HEK293 (cell line): ENCODE results near the gene BTBD8.
A peak's percentile ranks its signal among the peaks of the same experiment; 100 is the strongest.

Experiments used
- CTCF ChIA-PET: fragments of 350-600 bp; formaldehyde crosslinking; extraction: SDS; loops from one replicate; lab custom pipeline; 2021; ENCODE audit warnings: antibody characterized with exemption; lab: Yijun Ruan, JAX
- POLR2A ChIA-PET: fragments of 300-600 bp; formaldehyde crosslinking; extraction: SDS; loops from one replicate; lab custom pipeline; 2020; ENCODE audit warnings: antibody characterized with exemption, inconsistent platforms; lab: Yijun Ruan, JAX
- H3K27ac ChIP-seq: fragments of 200-500 bp; sonication (Bioruptor generic); 2 replicates; pipeline ENCODE4 v1.5.1; 2014; ENCODE audit warnings: low read depth, low read length, control low read depth, inconsistent platforms; ENCODE audit errors: extremely low read depth
- H3K36me3 ChIP-seq, 2 experiments: fragments of 200-500 bp in 1 of 2; sonication (Bioruptor generic) in 1 of 2; 1 replicate in 1 of 2; 2 replicates in 1 of 2; pipeline ENCODE4 v1.5.1; 2014 to 2017; ENCODE audit warnings: inconsistent platforms in 2 of 2, low read length in 2 of 2; ENCODE audit not compliant: control insufficient read depth in 2 of 2, insufficient read depth in 1 of 2
- H3K4me1 ChIP-seq: fragments of 200-500 bp; sonication (Bioruptor generic); 2 replicates; pipeline ENCODE4 v1.5.1; 2014; ENCODE audit warnings: mild to moderate bottlenecking, low read length, inconsistent platforms; ENCODE audit not compliant: control insufficient read depth, insufficient read depth
- H3K4me3 ChIP-seq: 2 replicates; pipeline ENCODE4 v1.5.1; 2011; ENCODE audit warnings: low read depth, mild to moderate bottlenecking, control low read depth, low read length, moderate library complexity
- H3K9me3 ChIP-seq: fragments of 200-500 bp; sonication (Bioruptor generic); 2 replicates; pipeline ENCODE4 v1.5.1; 2014; ENCODE audit warnings: low read depth, low read length, inconsistent platforms; ENCODE audit not compliant: control insufficient read depth, insufficient read depth
- GLI2 ChIP-seq: fragments of 450-650 bp; formaldehyde crosslinking; IDR thresholded peaks from 2 replicates; pipeline ENCODE4; 2017; ENCODE audit warnings: missing biosample characterization, missing genetic modification characterization, low read depth, borderline replicate concordance
- HOXC10 ChIP-seq: sonication (generic); formaldehyde crosslinking; IDR thresholded peaks from 2 replicates; pipeline ENCODE4 v1.8.1; 2023; ENCODE audit warnings: mild to moderate bottlenecking, missing genetic modification reagents
- IKZF3 ChIP-seq: fragments of 450-650 bp; IDR thresholded peaks from 2 replicates; pipeline ENCODE4 v1.5.0; 2018; ENCODE audit warnings: missing biosample characterization, mild to moderate bottlenecking, missing genetic modification characterization, moderate library complexity
- SALL2 ChIP-seq: fragments of 450-650 bp; formaldehyde crosslinking; IDR thresholded peaks from 2 replicates; pipeline ENCODE4 v1.5.0; 2017; ENCODE audit warnings: missing biosample characterization, mild to moderate bottlenecking, missing genetic modification characterization, borderline replicate concordance
- SETDB1 ChIP-seq: IDR thresholded peaks from one replicate; pipeline ENCODE4 v1.6.1; 2017; ENCODE audit warnings: mild to moderate bottlenecking, low read length, moderate library complexity, mixed read lengths; ENCODE audit not compliant: insufficient read length
- ZNF138 ChIP-seq: fragments of 450-650 bp; formaldehyde crosslinking; IDR thresholded peaks from 2 replicates; pipeline ENCODE4 v1.5.1; 2016; ENCODE audit warnings: missing biosample characterization, missing genetic modification characterization, borderline replicate concordance
- ZNF155 ChIP-seq: fragments of 450-650 bp; formaldehyde crosslinking; IDR thresholded peaks from 2 replicates; pipeline ENCODE4 v1.5.1; 2016; ENCODE audit warnings: missing biosample characterization, missing genetic modification characterization
- ZNF174 ChIP-seq: fragments of 450-650 bp; formaldehyde crosslinking; IDR thresholded peaks from 2 replicates; pipeline ENCODE4 v1.5.0; 2017; ENCODE audit warnings: missing biosample characterization, mild to moderate bottlenecking, missing genetic modification characterization
- ZNF211 ChIP-seq: fragments of 450-650 bp; formaldehyde crosslinking; IDR thresholded peaks from 2 replicates; pipeline ENCODE4 v1.5.1; 2016; ENCODE audit warnings: low read depth, missing biosample characterization, missing genetic modification characterization
- ZNF266 ChIP-seq: fragments of 450-650 bp; formaldehyde crosslinking; IDR thresholded peaks from 2 replicates; pipeline ENCODE4 v1.5.1; 2016; ENCODE audit warnings: missing biosample characterization, missing genetic modification characterization, low read depth
- ZNF341 ChIP-seq: fragments of 450-650 bp; formaldehyde crosslinking; IDR thresholded peaks from 2 replicates; pipeline ENCODE4; 2016; ENCODE audit warnings: low read depth, missing biosample characterization, missing genetic modification characterization
- ZNF391 ChIP-seq: fragments of 450-650 bp; formaldehyde crosslinking; IDR thresholded peaks from 2 replicates; pipeline ENCODE4 v1.5.1; 2016; ENCODE audit warnings: low read depth, missing biosample characterization, missing genetic modification characterization, borderline replicate concordance
- ZNF404 ChIP-seq: fragments of 450-650 bp; formaldehyde crosslinking; IDR thresholded peaks from 2 replicates; pipeline ENCODE4 v1.5.1; 2017; ENCODE audit warnings: missing biosample characterization, missing genetic modification characterization
- ZNF426 ChIP-seq: fragments of 450-650 bp; formaldehyde crosslinking; IDR thresholded peaks from 2 replicates; pipeline ENCODE4 v1.5.1; 2017; ENCODE audit warnings: missing biosample characterization, missing genetic modification characterization, mild to moderate bottlenecking, inconsistent platforms, moderate library complexity
- ZNF433 ChIP-seq: fragments of 450-650 bp; formaldehyde crosslinking; IDR thresholded peaks from 2 replicates; pipeline ENCODE4 v1.5.1; 2016; ENCODE audit warnings: missing biosample characterization, missing genetic modification characterization, low read depth
- ZNF501 ChIP-seq: fragments of 450-650 bp; formaldehyde crosslinking; IDR thresholded peaks from 2 replicates; pipeline ENCODE4 v1.5.1; 2016; ENCODE audit warnings: missing biosample characterization, missing genetic modification characterization
- ZNF521 ChIP-seq: fragments of 450-650 bp; formaldehyde crosslinking; IDR thresholded peaks from 2 replicates; pipeline ENCODE4 v1.5.1; 2017; ENCODE audit warnings: missing biosample characterization, mild to moderate bottlenecking, missing genetic modification characterization
- ZNF558 ChIP-seq: fragments of 450-650 bp; formaldehyde crosslinking; IDR thresholded peaks from 2 replicates; pipeline ENCODE4 v1.5.1; 2016; ENCODE audit warnings: missing biosample characterization, missing genetic modification characterization
- ZNF571 ChIP-seq: fragments of 450-650 bp; formaldehyde crosslinking; IDR thresholded peaks from 2 replicates; pipeline ENCODE4 v1.5.0; 2017; ENCODE audit warnings: missing biosample characterization, missing genetic modification characterization
- ZNF600 ChIP-seq: fragments of 450-650 bp; formaldehyde crosslinking; IDR thresholded peaks from 2 replicates; pipeline ENCODE4 v1.5.1; 2016; ENCODE audit warnings: missing biosample characterization, missing genetic modification characterization
- ZNF791 ChIP-seq: fragments of 450-650 bp; formaldehyde crosslinking; IDR thresholded peaks from 2 replicates; pipeline ENCODE4 v1.5.1; 2016; ENCODE audit warnings: missing biosample characterization, missing genetic modification characterization
- TF ChIP-seq, protein P1 (sequence below): fragments of 450-650 bp; formaldehyde crosslinking; IDR thresholded peaks from 2 replicates; pipeline ENCODE4 v1.5.1; 2016; ENCODE audit warnings: missing biosample characterization, missing genetic modification characterization
- TF ChIP-seq, protein P2 (sequence below): fragments of 450-650 bp; formaldehyde crosslinking; IDR thresholded peaks from 2 replicates; pipeline ENCODE4 v1.5.1; 2016; ENCODE audit warnings: missing biosample characterization, missing genetic modification characterization
- TF ChIP-seq, protein P3 (sequence below): fragments of 450-650 bp; formaldehyde crosslinking; IDR thresholded peaks from 2 replicates; pipeline ENCODE4 v1.5.1; 2016; ENCODE audit warnings: missing biosample characterization, missing genetic modification characterization
- TF ChIP-seq, protein P4 (sequence below): fragments of 450-650 bp; formaldehyde crosslinking; IDR thresholded peaks from 2 replicates; pipeline ENCODE4 v1.5.1; 2016; ENCODE audit warnings: missing biosample characterization, missing genetic modification characterization

The BTBD8 gene

DNA sequence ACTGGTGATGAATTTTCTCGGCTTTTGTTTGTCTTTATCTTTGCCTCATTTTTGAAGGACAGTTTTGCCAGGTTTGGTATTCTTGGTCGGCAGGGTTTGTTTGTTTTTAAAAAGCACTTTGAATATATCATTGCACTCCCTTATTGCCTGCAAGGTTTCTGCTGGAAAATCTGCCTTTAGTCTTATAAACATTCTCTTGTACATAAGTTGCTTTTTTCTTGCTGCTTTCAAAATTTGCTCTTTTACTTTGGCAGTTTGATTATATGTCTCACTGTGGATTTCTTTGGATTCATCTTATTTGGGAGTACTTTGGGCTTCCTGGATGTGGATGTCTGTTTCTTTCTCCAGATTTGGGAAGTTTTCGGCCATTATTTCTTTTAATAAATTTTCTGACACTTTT lies 79.4 kb downstream of the BTBD8 start:
- no peaks in the 10 kb centered on the region for H3K9me3 ChIP-seq
- H3K27ac ChIP-seq, result no peak overlapping the region
- peaks cover 0 to 4% of the 10 kb centered on the region in 2 experiments; a peak in 1 of 3 replicates for H3K36me3 ChIP-seq
- H3K4me3 ChIP-seq, result no peak overlapping the region
- ChIA-PET CTCF (no interaction called here), POLR2A (no interaction called here)
- TF ChIP-seq ZNF174 (tag by site-specific recombination), result no peak
- TF ChIP-seq SALL2 (tag by site-specific recombination), result no peak
- no peak for TF ChIP-seq ZNF571 (tag by site-specific recombination)
- TF ChIP-seq ZNF501 (tag by site-specific recombination), result no peak
- TF ChIP-seq ZNF791 (tag by site-specific recombination), result peak; percentile 94
- no peak for TF ChIP-seq ZNF155 (tag by site-specific recombination)
- TF ChIP-seq ZNF404 (tag by site-specific recombination), result no peak
- TF ChIP-seq ZNF138 (tag by site-specific recombination), result no peak
- TF ChIP-seq, protein P1, sequence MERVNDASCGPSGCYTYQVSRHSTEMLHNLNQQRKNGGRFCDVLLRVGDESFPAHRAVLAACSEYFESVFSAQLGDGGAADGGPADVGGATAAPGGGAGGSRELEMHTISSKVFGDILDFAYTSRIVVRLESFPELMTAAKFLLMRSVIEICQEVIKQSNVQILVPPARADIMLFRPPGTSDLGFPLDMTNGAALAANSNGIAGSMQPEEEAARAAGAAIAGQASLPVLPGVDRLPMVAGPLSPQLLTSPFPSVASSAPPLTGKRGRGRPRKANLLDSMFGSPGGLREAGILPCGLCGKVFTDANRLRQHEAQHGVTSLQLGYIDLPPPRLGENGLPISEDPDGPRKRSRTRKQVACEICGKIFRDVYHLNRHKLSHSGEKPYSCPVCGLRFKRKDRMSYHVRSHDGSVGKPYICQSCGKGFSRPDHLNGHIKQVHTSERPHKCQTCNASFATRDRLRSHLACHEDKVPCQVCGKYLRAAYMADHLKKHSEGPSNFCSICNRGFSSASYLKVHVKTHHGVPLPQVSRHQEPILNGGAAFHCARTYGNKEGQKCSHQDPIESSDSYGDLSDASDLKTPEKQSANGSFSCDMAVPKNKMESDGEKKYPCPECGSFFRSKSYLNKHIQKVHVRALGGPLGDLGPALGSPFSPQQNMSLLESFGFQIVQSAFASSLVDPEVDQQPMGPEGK (tag by site-specific recombination), result no peak
- no peak for TF ChIP-seq ZNF521
- no peak for TF ChIP-seq ZNF211 (tag by site-specific recombination)
- TF ChIP-seq SETDB1, result peak; percentile 66
- H3K4me1 ChIP-seq, result no peaks in the 10 kb centered on the region

DNA sequence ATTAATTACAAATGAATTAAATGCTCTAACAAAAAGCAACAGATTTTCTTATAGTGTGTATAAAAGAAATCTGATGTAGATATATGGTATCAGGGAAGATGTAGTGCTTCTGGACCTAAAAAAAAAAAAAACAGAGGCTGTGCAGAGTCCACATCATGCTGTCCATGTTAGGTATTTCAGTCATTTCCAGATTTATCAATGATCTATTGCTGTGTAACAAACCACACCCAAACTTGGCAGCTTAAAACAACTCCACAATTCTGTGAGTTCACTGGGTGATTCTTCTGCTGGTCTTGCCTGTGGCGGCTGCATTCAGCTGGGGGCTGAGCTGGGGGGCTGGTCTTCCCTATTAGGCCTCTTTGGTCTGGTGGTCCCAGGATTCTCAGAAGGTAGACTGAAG lies 85.2 kb downstream of the BTBD8 start:
- ChIA-PET CTCF (interaction anchor here (0.6 kb wide), 2 partner anchors 56 to 613 kb away, joined by 3 to 4 read pairs; no protein-coding TSS in a partner anchor), POLR2A (no interaction called here)
- H3K4me3 ChIP-seq, result no peak overlapping the region
- no peaks in the 10 kb centered on the region for H3K9me3 ChIP-seq
- no peak overlapping the region for H3K27ac ChIP-seq
- no peak for TF ChIP-seq ZNF391
- TF ChIP-seq ZNF433 (tag by site-specific recombination), result no peak
- TF ChIP-seq, protein P2, sequence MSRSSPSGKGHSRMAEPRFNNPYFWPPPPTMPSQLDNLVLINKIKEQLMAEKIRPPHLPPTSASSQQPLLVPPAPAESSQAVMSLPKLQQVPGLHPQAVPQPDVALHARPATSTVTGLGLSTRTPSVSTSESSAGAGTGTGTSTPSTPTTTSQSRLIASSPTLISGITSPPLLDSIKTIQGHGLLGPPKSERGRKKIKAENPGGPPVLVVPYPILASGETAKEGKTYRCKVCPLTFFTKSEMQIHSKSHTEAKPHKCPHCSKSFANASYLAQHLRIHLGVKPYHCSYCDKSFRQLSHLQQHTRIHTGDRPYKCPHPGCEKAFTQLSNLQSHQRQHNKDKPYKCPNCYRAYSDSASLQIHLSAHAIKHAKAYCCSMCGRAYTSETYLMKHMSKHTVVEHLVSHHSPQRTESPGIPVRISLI (tag by site-specific recombination), result no peak
- TF ChIP-seq IKZF3 (tag by site-specific recombination), result no peak
- no peak for TF ChIP-seq HOXC10 (CRISPR knock-in tag)
- TF ChIP-seq, protein P3, sequence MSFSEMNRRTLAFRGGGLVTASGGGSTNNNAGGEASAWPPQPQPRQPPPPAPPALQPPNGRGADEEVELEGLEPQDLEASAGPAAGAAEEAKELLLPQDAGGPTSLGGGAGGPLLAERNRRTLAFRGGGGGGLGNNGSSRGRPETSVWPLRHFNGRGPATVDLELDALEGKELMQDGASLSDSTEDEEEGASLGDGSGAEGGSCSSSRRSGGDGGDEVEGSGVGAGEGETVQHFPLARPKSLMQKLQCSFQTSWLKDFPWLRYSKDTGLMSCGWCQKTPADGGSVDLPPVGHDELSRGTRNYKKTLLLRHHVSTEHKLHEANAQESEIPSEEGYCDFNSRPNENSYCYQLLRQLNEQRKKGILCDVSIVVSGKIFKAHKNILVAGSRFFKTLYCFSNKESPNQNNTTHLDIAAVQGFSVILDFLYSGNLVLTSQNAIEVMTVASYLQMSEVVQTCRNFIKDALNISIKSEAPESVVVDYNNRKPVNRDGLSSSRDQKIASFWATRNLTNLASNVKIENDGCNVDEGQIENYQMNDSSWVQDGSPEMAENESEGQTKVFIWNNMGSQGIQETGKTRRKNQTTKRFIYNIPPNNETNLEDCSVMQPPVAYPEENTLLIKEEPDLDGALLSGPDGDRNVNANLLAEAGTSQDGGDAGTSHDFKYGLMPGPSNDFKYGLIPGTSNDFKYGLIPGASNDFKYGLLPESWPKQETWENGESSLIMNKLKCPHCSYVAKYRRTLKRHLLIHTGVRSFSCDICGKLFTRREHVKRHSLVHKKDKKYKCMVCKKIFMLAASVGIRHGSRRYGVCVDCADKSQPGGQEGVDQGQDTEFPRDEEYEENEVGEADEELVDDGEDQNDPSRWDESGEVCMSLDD (tag by site-specific recombination), result no peak
- no peak for TF ChIP-seq ZNF558 (tag by site-specific recombination)
- no peak for TF ChIP-seq ZNF426 (tag by site-specific recombination)
- no peak for TF ChIP-seq GLI2 (tag by site-specific recombination)
- TF ChIP-seq, protein P4, sequence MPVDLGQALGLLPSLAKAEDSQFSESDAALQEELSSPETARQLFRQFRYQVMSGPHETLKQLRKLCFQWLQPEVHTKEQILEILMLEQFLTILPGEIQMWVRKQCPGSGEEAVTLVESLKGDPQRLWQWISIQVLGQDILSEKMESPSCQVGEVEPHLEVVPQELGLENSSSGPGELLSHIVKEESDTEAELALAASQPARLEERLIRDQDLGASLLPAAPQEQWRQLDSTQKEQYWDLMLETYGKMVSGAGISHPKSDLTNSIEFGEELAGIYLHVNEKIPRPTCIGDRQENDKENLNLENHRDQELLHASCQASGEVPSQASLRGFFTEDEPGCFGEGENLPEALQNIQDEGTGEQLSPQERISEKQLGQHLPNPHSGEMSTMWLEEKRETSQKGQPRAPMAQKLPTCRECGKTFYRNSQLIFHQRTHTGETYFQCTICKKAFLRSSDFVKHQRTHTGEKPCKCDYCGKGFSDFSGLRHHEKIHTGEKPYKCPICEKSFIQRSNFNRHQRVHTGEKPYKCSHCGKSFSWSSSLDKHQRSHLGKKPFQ (tag by site-specific recombination), result no peak
- no peak for TF ChIP-seq ZNF600
- TF ChIP-seq ZNF266 (tag by site-specific recombination), result no peak
- no peak for TF ChIP-seq ZNF341 (tag by site-specific recombination)
- H3K4me1 ChIP-seq, result no peaks in the 10 kb centered on the region
- H3K36me3 ChIP-seq, result peaks cover 0 to 4% of the 10 kb centered on the region in 2 experiments; a peak in 1 of 3 replicates
